Activated naive CD8-positive, alpha-beta T cell (primary cell): ENCODE measurements around the gene INSIG2.

Experiments
- H3K27ac Mint-ChIP-seq: one replicate; pipeline ENCODE4 v1.8.0; 2021; ENCODE audit warnings: mixed read lengths
- H3K27me3 Mint-ChIP-seq: one replicate; pipeline ENCODE4 v1.8.0; 2021; ENCODE audit warnings: mixed read lengths
- H3K36me3 Mint-ChIP-seq: one replicate; pipeline ENCODE4 v1.8.0; 2021; ENCODE audit warnings: mixed read lengths
- H3K4me1 Mint-ChIP-seq: one replicate; pipeline ENCODE4 v1.8.0; 2021; ENCODE audit warnings: low read depth, mixed read lengths
- H3K4me3 Mint-ChIP-seq: one replicate; pipeline ENCODE4 v1.8.0; 2021; ENCODE audit warnings: mild to moderate bottlenecking, mixed read lengths
- H3K9me3 Mint-ChIP-seq: one replicate; pipeline ENCODE4 v1.8.0; 2021; ENCODE audit warnings: low read depth, mixed read lengths

Gene INSIG2

DNA sequence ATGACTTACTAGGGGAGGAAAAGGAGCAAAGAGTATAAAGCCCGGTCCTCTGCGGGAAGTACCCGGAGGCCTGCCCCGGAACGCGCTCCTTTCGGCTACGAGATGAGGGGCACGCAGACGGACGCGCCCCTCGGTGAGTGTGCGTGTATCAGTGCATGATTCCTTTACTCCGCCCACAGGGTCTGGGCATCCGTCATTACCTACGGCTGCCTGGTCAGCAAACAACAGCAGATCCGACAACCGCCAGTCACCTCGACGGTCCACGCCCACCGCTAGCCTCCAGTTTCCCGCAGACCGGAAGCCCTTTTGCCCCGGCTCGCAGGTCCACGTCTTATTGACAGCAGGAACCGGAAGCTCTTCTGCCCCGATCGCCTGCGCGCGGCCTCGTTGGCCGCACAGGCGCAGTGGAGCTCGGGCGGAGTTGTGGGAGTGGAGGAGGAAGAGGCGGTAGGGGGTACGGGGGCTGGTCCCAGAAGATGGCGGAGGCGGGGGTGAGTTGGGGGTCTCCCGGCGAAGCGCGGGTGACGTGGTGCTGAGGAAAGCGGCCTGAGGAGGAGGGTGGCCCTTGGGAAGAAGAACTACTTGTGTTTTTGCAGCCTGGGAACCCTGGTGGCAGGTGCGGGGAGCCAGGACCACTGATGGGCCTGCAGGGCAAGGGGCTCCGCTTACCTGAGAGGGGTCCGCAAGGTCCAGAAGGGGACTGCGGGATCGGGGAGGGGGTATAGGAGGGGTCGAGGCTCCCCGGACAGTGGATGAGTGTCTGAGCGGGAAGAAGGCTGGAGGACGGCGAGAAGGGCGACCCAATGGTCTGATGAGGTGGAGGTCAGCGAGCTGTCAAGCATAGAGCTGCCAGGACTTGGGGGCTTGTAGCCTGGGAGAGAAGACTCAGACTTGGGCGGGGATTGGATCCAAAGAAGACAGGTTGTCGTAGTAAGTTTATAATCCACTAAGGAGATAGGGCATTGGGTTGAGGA lies at the start of gene INSIG2:
Gene INSIG2, plus strand, starts transcription at position 421 of the 974 bp plus-strand sequence. CDS start 8,086 bp downstream, outside the sequence.
- Mint-ChIP-seq H3K27ac (peak within 1 kb of the TSS; percentile 87), H3K4me1 (peaks cover 28% of the 10 kb centered on the region), H3K27me3 (no peaks in the 10 kb centered on the region), H3K36me3 (peaks cover 2% of the 10 kb centered on the region), H3K9me3 (no peaks in the 10 kb centered on the region), H3K4me3 (peak within 1 kb of the TSS; percentile 92)

- no peaks in the 10 kb centered on the region for H3K4me1 Mint-ChIP-seq
- H3K36me3 Mint-ChIP-seq, result peaks cover 3% of the 10 kb centered on the region
- H3K27me3 Mint-ChIP-seq, result peaks cover 38% of the 10 kb centered on the region
- H3K27ac Mint-ChIP-seq, result no peak overlapping the region
- H3K9me3 Mint-ChIP-seq, result peaks cover 5% of the 10 kb centered on the region
- H3K4me3 Mint-ChIP-seq, result no peak overlapping the region
Observed at GRCh38 chr2:118040891-118041290, 47.4 kb upstream of the INSIG2 start.

DNA sequence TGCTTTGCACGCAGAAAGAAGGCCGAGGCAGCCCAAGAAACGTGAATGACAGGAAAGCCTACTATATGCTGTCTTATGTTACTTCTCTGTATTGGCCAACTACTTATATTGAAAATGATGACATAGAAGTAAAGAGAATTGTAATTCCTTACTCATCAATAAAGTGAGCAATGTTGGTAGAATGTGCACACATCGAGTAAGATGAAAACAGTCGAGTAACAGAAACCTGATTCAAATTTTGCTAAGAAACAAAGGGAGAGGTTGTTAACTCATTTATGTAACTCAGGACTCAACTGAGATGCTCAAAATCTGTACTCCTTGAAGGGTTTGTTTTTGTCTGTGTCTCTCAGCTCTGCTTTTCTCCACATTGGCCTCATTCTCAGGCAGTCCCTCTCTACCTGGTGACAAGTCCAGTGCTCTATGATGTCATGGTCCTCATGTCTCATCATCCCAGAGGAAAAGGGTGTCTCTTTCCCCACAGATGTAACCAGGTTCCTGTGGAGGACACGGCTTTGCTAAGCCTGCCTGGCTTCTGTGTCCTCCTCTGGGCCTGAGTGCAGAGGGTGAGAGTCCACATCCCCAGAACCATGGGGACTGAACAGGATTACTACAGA lies 44.1 kb upstream of the INSIG2 start:
- peaks cover 40% of the 10 kb centered on the region for H3K27me3 Mint-ChIP-seq
- no peaks in the 10 kb centered on the region for H3K9me3 Mint-ChIP-seq
- no peak overlapping the region for H3K27ac Mint-ChIP-seq
- no peaks in the 10 kb centered on the region for H3K36me3 Mint-ChIP-seq
- H3K4me1 Mint-ChIP-seq, result no peaks in the 10 kb centered on the region
- H3K4me3 Mint-ChIP-seq, result no peak overlapping the region

DNA sequence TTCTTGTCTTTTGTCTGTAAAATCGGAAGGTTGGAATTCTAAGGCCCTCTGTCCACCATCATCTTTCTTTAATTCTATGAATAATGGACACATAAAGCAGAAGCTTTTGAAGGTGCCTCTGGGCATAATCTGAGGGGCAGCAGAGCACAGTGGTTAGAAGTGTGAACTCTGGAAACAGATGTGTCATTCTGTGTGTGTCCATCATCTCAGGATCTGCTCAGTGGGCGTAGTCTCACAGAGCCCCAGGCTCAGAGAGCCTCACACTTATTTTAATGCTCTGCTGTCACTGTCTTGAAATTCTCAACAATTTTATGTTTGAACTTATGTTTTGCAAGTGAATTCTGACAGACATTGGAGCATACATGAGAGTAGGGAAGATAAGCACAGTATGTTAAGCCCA lies 43.4 kb upstream of the INSIG2 start:
- H3K4me3 Mint-ChIP-seq, result no peak overlapping the region
- no peaks in the 10 kb centered on the region for H3K4me1 Mint-ChIP-seq
- no peak overlapping the region for H3K27ac Mint-ChIP-seq
- no peaks in the 10 kb centered on the region for H3K36me3 Mint-ChIP-seq
- H3K9me3 Mint-ChIP-seq, result no peaks in the 10 kb centered on the region
- H3K27me3 Mint-ChIP-seq, result peaks cover 41% of the 10 kb centered on the region

DNA sequence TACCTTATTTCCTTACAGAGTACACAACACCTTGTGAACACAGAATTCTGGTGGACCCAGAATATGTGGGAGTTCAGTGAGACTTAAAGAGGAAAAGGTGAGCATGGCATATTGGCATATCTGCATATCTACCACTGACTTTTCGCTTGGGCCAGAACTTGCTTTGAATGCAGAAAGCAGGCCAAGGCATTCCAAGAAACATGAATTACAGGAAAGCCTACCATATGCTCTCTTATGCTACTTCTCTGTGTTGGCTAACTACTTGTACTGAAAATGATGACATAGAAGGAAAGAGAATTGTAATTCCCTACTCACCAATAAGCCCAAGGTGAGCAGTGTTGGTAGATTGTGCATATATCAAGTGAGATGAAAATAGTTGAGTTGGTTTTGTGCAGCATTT lies 43.0 kb upstream of the INSIG2 start:
- Mint-ChIP-seq H3K36me3 (no peaks in the 10 kb centered on the region), H3K9me3 (no peaks in the 10 kb centered on the region), H3K4me3 (no peak overlapping the region), H3K4me1 (no peaks in the 10 kb centered on the region), H3K27ac (no peak overlapping the region), H3K27me3 (peaks cover 43% of the 10 kb centered on the region)

GRCh38 chr2:118046634-118047210 lies 41.5 kb upstream of the INSIG2 start:
- Mint-ChIP-seq H3K4me3 (no peak overlapping the region), H3K4me1 (no peaks in the 10 kb centered on the region), H3K9me3 (no peaks in the 10 kb centered on the region), H3K27me3 (peaks cover 44% of the 10 kb centered on the region), H3K27ac (no peak overlapping the region), H3K36me3 (peaks cover under 1% of the 10 kb centered on the region)

GRCh38 chr2:118047380-118047826 lies 40.9 kb upstream of the INSIG2 start:
- no peaks in the 10 kb centered on the region for H3K4me1 Mint-ChIP-seq
- no peak overlapping the region for H3K4me3 Mint-ChIP-seq
- H3K27ac Mint-ChIP-seq, result no peak overlapping the region
- H3K27me3 Mint-ChIP-seq, result peaks cover 43% of the 10 kb centered on the region
- H3K36me3 Mint-ChIP-seq, result peaks cover 3% of the 10 kb centered on the region
- H3K9me3 Mint-ChIP-seq, result no peaks in the 10 kb centered on the region

GRCh38 chr2:118048401-118048800 lies 39.9 kb upstream of the INSIG2 start:
- H3K27ac Mint-ChIP-seq, result no peak overlapping the region
- H3K27me3 Mint-ChIP-seq, result peaks cover 40% of the 10 kb centered on the region
- no peaks in the 10 kb centered on the region for H3K4me1 Mint-ChIP-seq
- H3K36me3 Mint-ChIP-seq, result peaks cover 3% of the 10 kb centered on the region
- no peaks in the 10 kb centered on the region for H3K9me3 Mint-ChIP-seq
- no peak overlapping the region for H3K4me3 Mint-ChIP-seq

DNA sequence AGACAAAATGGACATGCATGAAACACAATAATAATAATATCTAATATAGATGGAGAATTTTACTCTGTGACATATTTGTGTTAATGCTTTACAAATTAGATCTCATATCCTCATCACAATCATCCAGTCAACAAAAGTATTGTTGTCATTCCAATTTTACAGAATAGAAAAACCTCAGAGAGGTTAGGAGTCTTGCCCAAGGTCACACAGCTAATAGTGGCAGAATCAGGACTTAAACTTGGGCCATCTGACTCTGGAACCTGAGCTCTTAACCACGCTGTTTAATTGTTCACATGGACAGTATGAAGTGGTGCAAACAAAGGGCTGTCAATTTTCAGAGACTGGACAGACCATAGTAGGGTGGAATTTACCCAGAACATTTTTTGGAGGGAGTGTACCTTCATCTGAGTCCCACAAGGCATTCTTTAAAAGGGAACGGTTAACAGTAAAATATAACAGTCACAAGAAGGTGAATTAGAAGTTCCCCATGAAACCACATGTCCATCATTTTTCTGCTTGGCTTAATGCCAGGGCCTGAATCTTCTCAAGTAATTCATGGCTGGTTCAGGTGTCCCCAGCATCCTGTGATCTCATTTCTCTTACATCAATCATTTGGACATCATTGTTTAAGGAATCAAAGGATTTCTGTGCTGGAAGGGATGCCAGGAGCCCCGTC lies 39.0 kb upstream of the INSIG2 start:
- no peak overlapping the region for H3K27ac Mint-ChIP-seq
- peaks cover 3% of the 10 kb centered on the region for H3K36me3 Mint-ChIP-seq
- no peaks in the 10 kb centered on the region for H3K4me1 Mint-ChIP-seq
- H3K27me3 Mint-ChIP-seq, result peaks cover 37% of the 10 kb centered on the region
- no peak overlapping the region for H3K4me3 Mint-ChIP-seq
- no peaks in the 10 kb centered on the region for H3K9me3 Mint-ChIP-seq

- Mint-ChIP-seq H3K9me3 (no peaks in the 10 kb centered on the region), H3K27me3 (peaks cover 34% of the 10 kb centered on the region), H3K36me3 (peaks cover 3% of the 10 kb centered on the region), H3K4me1 (no peaks in the 10 kb centered on the region), H3K4me3 (no peak overlapping the region), H3K27ac (no peak overlapping the region)
Observed at GRCh38 chr2:118049816-118050140, 38.5 kb upstream of the INSIG2 start.

DNA sequence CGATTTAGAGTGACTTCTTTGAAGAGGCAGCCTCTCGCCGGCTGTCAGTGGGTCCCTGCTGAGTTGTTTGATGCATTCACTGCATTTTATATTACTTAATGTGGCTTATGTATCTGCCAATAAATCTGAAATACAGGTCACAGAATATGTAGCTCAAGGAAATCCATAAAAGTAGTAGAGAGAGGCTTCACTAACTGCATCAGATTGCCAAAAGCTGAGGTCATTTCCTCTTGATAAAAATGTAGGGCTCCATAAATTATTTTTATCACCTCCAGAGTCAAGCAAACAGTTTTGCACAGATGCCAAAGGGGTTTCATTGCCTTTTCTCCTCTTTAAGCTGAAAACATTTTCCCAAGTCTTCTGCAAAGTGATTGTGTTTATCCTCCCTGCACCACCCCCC lies 37.9 kb upstream of the INSIG2 start:
- Mint-ChIP-seq H3K4me3 (no peak overlapping the region), H3K27ac (no peak overlapping the region), H3K27me3 (peaks cover 40% of the 10 kb centered on the region)

DNA sequence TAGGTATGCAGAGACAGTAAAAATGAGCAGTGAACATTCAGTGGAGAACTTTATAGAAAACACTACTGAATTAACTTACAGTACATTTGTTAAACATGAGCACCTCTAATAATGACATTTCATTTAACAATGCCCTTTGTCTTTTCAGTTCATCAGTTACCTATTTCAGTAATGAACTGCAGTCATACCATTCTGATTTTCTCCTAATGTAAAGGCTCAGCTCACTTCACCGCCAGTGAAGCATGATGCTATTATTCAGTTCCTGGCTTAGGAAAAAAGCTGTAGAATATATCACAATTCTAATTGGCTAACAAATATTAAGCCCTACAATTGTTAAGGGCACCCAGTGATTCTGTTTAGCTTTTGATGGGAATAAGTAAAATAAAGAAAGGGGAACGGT lies 37.3 kb upstream of the INSIG2 start:
- H3K4me3 Mint-ChIP-seq, result no peak overlapping the region
- H3K27me3 Mint-ChIP-seq, result peaks cover 42% of the 10 kb centered on the region
- H3K4me1 Mint-ChIP-seq, result no peaks in the 10 kb centered on the region
- H3K9me3 Mint-ChIP-seq, result no peaks in the 10 kb centered on the region
- H3K27ac Mint-ChIP-seq, result no peak overlapping the region
- peaks cover 3% of the 10 kb centered on the region for H3K36me3 Mint-ChIP-seq

More for the DNA sequence above, 37.9 kb upstream of the INSIG2 start:
- Mint-ChIP-seq H3K36me3 (peaks cover 3% of the 10 kb centered on the region), H3K9me3 (no peaks in the 10 kb centered on the region), H3K4me1 (no peaks in the 10 kb centered on the region)

GRCh38 chr2:118051826-118052358 lies 36.4 kb upstream of the INSIG2 start:
- H3K27me3 Mint-ChIP-seq, result peaks cover 43% of the 10 kb centered on the region
- no peaks in the 10 kb centered on the region for H3K9me3 Mint-ChIP-seq
- H3K4me1 Mint-ChIP-seq, result no peaks in the 10 kb centered on the region
- H3K4me3 Mint-ChIP-seq, result no peak overlapping the region
- H3K27ac Mint-ChIP-seq, result no peak overlapping the region
- peaks cover 3% of the 10 kb centered on the region for H3K36me3 Mint-ChIP-seq

DNA sequence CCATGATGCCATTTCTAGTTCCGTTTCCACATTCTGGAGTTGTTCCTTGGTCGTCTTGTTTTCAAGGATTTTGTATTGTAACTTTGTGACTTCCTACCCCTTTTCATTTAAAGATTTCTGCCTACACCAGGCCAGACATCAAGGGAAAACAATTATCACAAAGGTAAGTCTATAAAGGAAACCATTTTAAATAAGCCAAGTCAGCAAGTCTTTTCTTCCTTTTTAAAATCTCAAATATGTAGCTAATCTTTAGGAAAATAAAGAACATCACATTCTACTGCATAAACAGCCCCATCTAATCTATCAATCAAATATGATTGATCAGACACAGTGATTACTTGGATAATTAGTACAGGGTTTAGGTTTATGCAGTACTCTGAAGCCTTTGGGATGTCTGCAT lies 35.8 kb upstream of the INSIG2 start:
- Mint-ChIP-seq H3K9me3 (no peaks in the 10 kb centered on the region), H3K4me1 (no peaks in the 10 kb centered on the region), H3K27ac (no peak overlapping the region), H3K27me3 (peaks cover 44% of the 10 kb centered on the region), H3K36me3 (peaks cover 3% of the 10 kb centered on the region), H3K4me3 (no peak overlapping the region)
